H1 (cell line): ENCODE data around the gene MAML3. TPM values are rescaled to one million over a fixed set of nuclear protein-coding genes. Genes with fewer than 3 reads are reported as not detected.

Experiments used
- CTCF ChIA-PET: fragments of 300-600 bp; sonication (Branson Sonifier 250); formaldehyde crosslinking; loops from one replicate; lab custom pipeline; 2021; ENCODE audit not compliant: partially characterized antibody; lab: Charles Lee
- POLR2A ChIA-PET: fragments of 300-600 bp; sonication (Branson Sonifier 250); formaldehyde crosslinking; loops from one replicate; lab custom pipeline; 2021; ENCODE audit warnings: inconsistent platforms; ENCODE audit not compliant: partially characterized antibody; lab: Charles Lee
- DNase-seq, 2 experiments: peaks; one replicate each; pipeline versions ENCODE4 v3.0.0 to v3.0.0-alpha.2; 2010 to 2022; ENCODE audit warnings: low spot score in 2 of 2, low read depth in 1 of 2, mixed read lengths in 1 of 2
- FAIRE-seq: peaks from 2 replicates; lab custom pipeline; 2011; peaks lifted over from hg19 to GRCh38; lab: Jason Lieb, UNC
- H2AFZ ChIP-seq: 2 replicates; pipeline ENCODE4 v1.8.1; 2012; ENCODE audit warnings: low read length, inconsistent platforms
- H2AK5ac ChIP-seq: 2 replicates; pipeline ENCODE4 v1.6.1; 2013; ENCODE audit warnings: low read depth, low read length
- H2BK120ac ChIP-seq: replicated peaks from 2 replicates; pipeline ENCODE3; 2013; ENCODE audit warnings: low read depth, low read length, inconsistent platforms
- H2BK12ac ChIP-seq: 2 replicates; pipeline ENCODE4 v1.6.1; 2013; ENCODE audit warnings: low read depth, low read length
- H2BK15ac ChIP-seq: 2 replicates; pipeline ENCODE4 v1.6.1; 2013; ENCODE audit warnings: low read length
- H2BK20ac ChIP-seq: 2 replicates; pipeline ENCODE4 v1.6.1; 2013; ENCODE audit warnings: low read length
- H2BK5ac ChIP-seq: 2 replicates; pipeline ENCODE4 v1.6.1; 2013; ENCODE audit warnings: low read depth, low read length
- H3K14ac ChIP-seq: 2 replicates; pipeline ENCODE4 v1.6.1; 2013; ENCODE audit warnings: inconsistent platforms; ENCODE audit not compliant: insufficient read length
- H3K18ac ChIP-seq: 2 replicates; pipeline ENCODE4 v1.6.1; 2013; ENCODE audit warnings: low read length; ENCODE audit errors: extremely low read depth
- H3K23ac ChIP-seq: 2 replicates; pipeline ENCODE4 v1.6.1; 2013; ENCODE audit warnings: inconsistent platforms; ENCODE audit not compliant: insufficient read length
- H3K23me2 ChIP-seq: 2 replicates; pipeline ENCODE4 v1.6.1; 2013; ENCODE audit warnings: low read depth, low read length
- H3K27ac ChIP-seq: 2 replicates; pipeline ENCODE4 v1.6.1; 2011; ENCODE audit warnings: low read depth, low read length, inconsistent platforms
- H3K27me3 ChIP-seq, 4 experiments: replicated peaks in 1 of 4; 1 replicate in 1 of 4; 2 replicates in 3 of 4; pipeline versions ENCODE4 v1.6.1 to v1.8.1; 2011 to 2013; ENCODE audit warnings: low read length in 3 of 4, mild to moderate bottlenecking in 3 of 4, inconsistent platforms in 2 of 4, mixed read lengths in 2 of 4, moderate library complexity in 1 of 4; ENCODE audit not compliant: control insufficient read depth in 3 of 4, insufficient read depth in 3 of 4; ENCODE audit errors: extremely low read depth in 1 of 4
- H3K36me3 ChIP-seq, 4 experiments: 2 replicates each; pipeline versions ENCODE4 v1.6.1 to v1.8.1; 2011 to 2013; ENCODE audit warnings: mild to moderate bottlenecking in 4 of 4, low read length in 3 of 4, moderate library complexity in 2 of 4, control low read depth in 1 of 4, inconsistent platforms in 1 of 4; ENCODE audit not compliant: insufficient read depth in 4 of 4, control insufficient read depth in 2 of 4
- H3K4ac ChIP-seq: replicated peaks from 2 replicates; pipeline ENCODE3; 2013; ENCODE audit warnings: low read length, low read depth, mixed read lengths, inconsistent platforms; ENCODE audit not compliant: insufficient read length
- H3K4me1 ChIP-seq, 4 experiments: replicated peaks in 1 of 4; 1 replicate in 1 of 4; 2 replicates in 3 of 4; pipeline versions ENCODE4 v1.6.1 to v1.8.1; 2011 to 2013; ENCODE audit warnings: low read length in 3 of 4, inconsistent platforms in 2 of 4, mixed read lengths in 1 of 4; ENCODE audit not compliant: insufficient read depth in 4 of 4, control insufficient read depth in 3 of 4
- H3K4me2 ChIP-seq, 2 experiments: 2 replicates each; pipeline versions ENCODE4 v1.6.1 to v1.8.1; 2011 to 2013; ENCODE audit warnings: low read depth in 2 of 2, low read length in 2 of 2, control low read depth in 1 of 2, inconsistent platforms in 1 of 2, mild to moderate bottlenecking in 1 of 2; ENCODE audit not compliant: insufficient read depth in 1 of 2
- H3K4me3 ChIP-seq, 4 experiments: fragments of 200-600, 300-600 bp in 1 of 4; sonication (generic), shearing (Covaris generic), sonication (Bioruptor Twin) in 1 of 4; 2 replicates each; pipeline versions ENCODE4 v1.5.1 to v1.8.1; 2011 to 2016; ENCODE audit warnings: low read length in 4 of 4, low read depth in 3 of 4, control low read depth in 2 of 4, inconsistent platforms in 2 of 4, mild to moderate bottlenecking in 2 of 4, mixed read lengths in 1 of 4, moderate library complexity in 1 of 4; ENCODE audit not compliant: insufficient read depth in 2 of 4; ENCODE audit errors: extremely low read depth in 1 of 4
- H3K56ac ChIP-seq: replicated peaks from 2 replicates; pipeline ENCODE3; 2013; ENCODE audit warnings: low read depth, mild to moderate bottlenecking, mixed read lengths, low read length, inconsistent platforms; ENCODE audit not compliant: insufficient read length
- H3K79me1 ChIP-seq: 2 replicates; pipeline ENCODE4 v1.6.1; 2013; ENCODE audit warnings: low read depth, low read length, control low read depth
- H3K79me2 ChIP-seq, 2 experiments: 2 replicates each; pipeline versions ENCODE4 v1.6.1 to v1.8.1; 2012 to 2013; ENCODE audit warnings: low read length in 2 of 2, mild to moderate bottlenecking in 2 of 2, inconsistent platforms in 1 of 2; ENCODE audit not compliant: insufficient read depth in 2 of 2, control insufficient read depth in 1 of 2
- H3K9ac ChIP-seq, 4 experiments: replicated peaks in 1 of 4; 1 replicate in 1 of 4; 2 replicates in 3 of 4; pipeline versions ENCODE4 v1.6.1 to v1.8.1; 2011 to 2013; ENCODE audit warnings: low read depth in 3 of 4, low read length in 3 of 4, control low read depth in 2 of 4, mild to moderate bottlenecking in 2 of 4, moderate library complexity in 2 of 4, inconsistent platforms in 1 of 4; ENCODE audit errors: extremely low read depth in 1 of 4
- H3K9me3 ChIP-seq, 2 experiments: 2 replicates each; pipeline versions ENCODE4 v1.6.1 to v1.8.1; 2012 to 2013; ENCODE audit warnings: mild to moderate bottlenecking in 2 of 2, moderate library complexity in 2 of 2, control low read depth in 1 of 2, inconsistent platforms in 1 of 2, low read depth in 1 of 2, low read length in 1 of 2, mixed read lengths in 1 of 2; ENCODE audit not compliant: insufficient read depth in 2 of 2
- H4K20me1 ChIP-seq, 2 experiments: replicated peaks in 1 of 2; 2 replicates each; pipeline versions ENCODE3 to v1.8.1; 2011 to 2013; ENCODE audit warnings: inconsistent platforms in 2 of 2, low read length in 2 of 2, mild to moderate bottlenecking in 1 of 2; ENCODE audit not compliant: insufficient read depth in 2 of 2, control insufficient read depth in 1 of 2
- H4K5ac ChIP-seq: 2 replicates; pipeline ENCODE4 v1.6.1; 2013; ENCODE audit warnings: low read length, low read depth, mixed read lengths, inconsistent platforms; ENCODE audit not compliant: insufficient read length
- H4K8ac ChIP-seq: 2 replicates; pipeline ENCODE4 v1.8.0; 2013; ENCODE audit warnings: mild to moderate bottlenecking, moderate library complexity, low read length, inconsistent platforms; ENCODE audit not compliant: insufficient read depth; ENCODE audit errors: extremely low read depth
- H4K91ac ChIP-seq: replicated peaks from 2 replicates; pipeline ENCODE3; 2013; ENCODE audit warnings: low read length, mixed read lengths, inconsistent platforms; ENCODE audit not compliant: insufficient read length
- BRCA1 ChIP-seq: IDR thresholded peaks from 2 replicates; pipeline ENCODE4 v1.6.1; 2012; ENCODE audit warnings: low read depth, low read length, improper control_type of control experiment
- CHD1 ChIP-seq: IDR thresholded peaks from 2 replicates; pipeline ENCODE4 v1.6.1; 2012; ENCODE audit warnings: low read depth, low read length, improper control_type of control experiment
- CHD2 ChIP-seq: IDR thresholded peaks from 2 replicates; pipeline ENCODE4 v1.6.1; 2012; ENCODE audit warnings: low read length, improper control_type of control experiment
- CTCF ChIP-seq, 3 experiments: IDR thresholded peaks; 1 replicate in 2 of 3; 2 replicates in 1 of 3; pipeline versions ENCODE4 v1.5.1 to v1.6.1; 2011; ENCODE audit warnings: low read length in 3 of 3, mild to moderate bottlenecking in 3 of 3, inconsistent platforms in 2 of 3, low read depth in 1 of 3, moderate library complexity in 1 of 3; ENCODE audit not compliant: insufficient read depth in 1 of 3; ENCODE audit errors: control extremely low read depth in 1 of 3
- GABPA ChIP-seq: IDR thresholded peaks from 2 replicates; pipeline ENCODE4 v1.6.1; 2011; ENCODE audit warnings: mild to moderate bottlenecking, low read length, moderate library complexity, borderline replicate concordance; ENCODE audit not compliant: insufficient read depth
- MAX ChIP-seq: IDR thresholded peaks from 2 replicates; pipeline ENCODE4 v1.6.1; 2012; ENCODE audit warnings: inconsistent platforms
- NANOG ChIP-seq: IDR thresholded peaks from 2 replicates; pipeline ENCODE4 v1.6.1; 2011; ENCODE audit warnings: low read length, low read depth, mild to moderate bottlenecking, inconsistent platforms; ENCODE audit not compliant: insufficient read depth, poor library complexity, severe bottlenecking
- RNF2 ChIP-seq: fragments of 200-900, 300-1000 bp; sonication (generic); IDR thresholded peaks from 2 replicates; pipeline ENCODE4 v1.7.1; 2016; ENCODE audit warnings: borderline replicate concordance, low read depth, mild to moderate bottlenecking, antibody characterized with exemption, low read length; ENCODE audit not compliant: poor library complexity, severe bottlenecking; ENCODE audit errors: missing control alignments
- TAF7 ChIP-seq: optimal IDR thresholded peaks from 2 replicates; pipeline ENCODE3; 2011; ENCODE audit warnings: low read depth, mild to moderate bottlenecking, inconsistent platforms, low read length, moderate library complexity, borderline replicate concordance
- WGBS, 2 experiments: shearing (Covaris generic) in 1 of 2; methylation state at CpG; one replicate each; pipeline versions ENCODE4 v1.1.6 to v1.1.7; 2013 to 2015; ENCODE audit warnings: low lambda C conversion rate in 2 of 2, mixed read lengths in 2 of 2, inconsistent platforms in 1 of 2, low coverage in 1 of 2, missing lambda C conversion rate in 1 of 2; ENCODE audit not compliant: insufficient replicate concordance in 2 of 2, insufficient coverage in 1 of 2, insufficient read length in 1 of 2; ENCODE audit errors: extremely low coverage in 1 of 2, missing lambda C conversion rate in 1 of 2; 5-methylcytosine and 5-hydroxymethylcytosine counted together
- polyA plus RNA-seq, 7 experiments: library from polyadenylated mRNA; depleted of rRNA in 3 of 7; stranded (reverse) in 5 of 7; unstranded in 2 of 7; fragments of >200 nt in 5 of 7; fragments of 200-250 nt in 2 of 7; gene quantifications; 1 replicate in 5 of 7; 2 replicates in 1 of 7; 4 replicates in 1 of 7; pipeline versions ENCODE4 v1.2.1 to v1.2.3, GENCODE V29; 2011 to 2013; ENCODE audit warnings: missing spikeins in 2 of 7, mixed read lengths in 2 of 7
- total RNA-seq: library from RNA; stranded (reverse); fragmentation: NEBNext Ultra II Directional; extraction: Animal tissue kit (Norgen Biotek cat#: 25700); gene quantifications from 2 replicates; pipeline ENCODE4 v1.2.1, GENCODE V29; 2021

The MAML3 gene
- total and polyA plus RNA-seq, 2 of the 8 experiments (the other 6 are each of a cell fraction or from before 2014, with no cell fraction given), result 2.1 to 5.7 TPM

- Histone ChIP-seq H4K8ac (no peak overlapping the region), H3K14ac (no peak overlapping the region), H3K27me3 (peaks cover 8 to 58% (median 36%) of the 10 kb centered on the region in 4 experiments), H3K79me1 (no peaks in the 10 kb centered on the region), H2AFZ (no peak overlapping the region), H3K9ac (no peak overlapping the region), H3K23me2 (no peaks in the 10 kb centered on the region), H2BK12ac (no peak overlapping the region), H3K4me1 (no peaks in the 10 kb centered on the region), H2BK120ac (no peak overlapping the region), H3K23ac (no peak overlapping the region), H4K20me1 (peaks cover 0 to 3% of the 10 kb centered on the region in 2 experiments), H4K5ac (no peak overlapping the region), H3K79me2 (no peaks in the 10 kb centered on the region), H2BK5ac (no peak overlapping the region), H3K9me3 (no peaks in the 10 kb centered on the region), H2BK20ac (no peak overlapping the region), H3K4ac (no peak overlapping the region), H3K18ac (no peak overlapping the region), H3K36me3 (no peaks in the 10 kb centered on the region), H2BK15ac (no peak overlapping the region), H3K56ac (no peak overlapping the region), H3K4me3 (no peak overlapping the region), H3K4me2 (no peak overlapping the region), H2AK5ac (no peak overlapping the region), H3K27ac (no peak overlapping the region), H4K91ac (no peak overlapping the region)
- CTCF ChIA-PET, result interaction anchor here (0.9 to 1.6 kb wide), 5 partner anchors 8 to 64 kb away, joined by 3 to 4 read pairs (median 3); no protein-coding TSS in a partner anchor
- POLR2A ChIA-PET, result no interaction called here
- WGBS, 2 experiments, result 81% methylated on average over 9 of the region's 9 CpGs; no CpG with 5 or more reads in 1 of the 2 experiments
- no peak for DNase-seq
- TF ChIP-seq CHD1, result no peak
- TF ChIP-seq MAX, result no peak
- TF ChIP-seq CTCF (IDR thresholded peaks at IDR 0.05; ENCODE audit: control extremely low read depth in 1 of 3, insufficient read depth in 1 of 3, low read depth in 1 of 3, low read length in 3 of 3), result no peak
- no peak for TF ChIP-seq CHD2
- TF ChIP-seq GABPA, result no peak
- no peak for TF ChIP-seq RNF2
- no peak for TF ChIP-seq TAF7
- no peak for TF ChIP-seq NANOG
- TF ChIP-seq BRCA1, result no peak
- no peak for FAIRE-seq
Measured at GRCh38 chr4:139715746-139716391, 438.1 kb downstream of the MAML3 start.
